Trophoblast cell (in vitro differentiated cells and primary cell): ENCODE measurements around the gene UNC13A.

ENCODE experiments used
- DNase-seq, 2 donors: peaks; one replicate each; pipeline ENCODE4 v3.0.0-alpha.2; 2016
- H2AFZ ChIP-seq: 2 replicates; pipeline ENCODE4 v1.6.1; 2013; ENCODE audit warnings: low read length, moderate library complexity, mild to moderate bottlenecking; ENCODE audit not compliant: insufficient read depth, poor library complexity
- H2AK5ac ChIP-seq: 2 replicates; pipeline ENCODE4 v1.6.1; 2013; ENCODE audit warnings: mild to moderate bottlenecking, low read length
- H2BK120ac ChIP-seq: 2 replicates; pipeline ENCODE4 v1.6.1; 2013; ENCODE audit warnings: low read length, mild to moderate bottlenecking, moderate library complexity; ENCODE audit not compliant: insufficient read depth, poor library complexity
- H2BK12ac ChIP-seq: 2 replicates; pipeline ENCODE4 v1.6.1; 2013; ENCODE audit warnings: mild to moderate bottlenecking, low read length, moderate library complexity
- H2BK5ac ChIP-seq: 2 replicates; pipeline ENCODE4 v1.6.1; 2013; ENCODE audit warnings: low read length, low read depth, moderate library complexity, mild to moderate bottlenecking; ENCODE audit not compliant: poor library complexity
- H3K14ac ChIP-seq: 2 replicates; pipeline ENCODE4 v1.6.1; 2013; ENCODE audit warnings: mild to moderate bottlenecking, low read length
- H3K18ac ChIP-seq: 2 replicates; pipeline ENCODE4 v1.6.1; 2013; ENCODE audit warnings: mild to moderate bottlenecking, low read length
- H3K23ac ChIP-seq: 2 replicates; pipeline ENCODE4 v1.6.1; 2013; ENCODE audit warnings: low read length
- H3K27ac ChIP-seq: 2 replicates; pipeline ENCODE4 v1.5.1; 2013; ENCODE audit warnings: low read depth, mild to moderate bottlenecking, inconsistent platforms, low read length, moderate library complexity
- H3K27me3 ChIP-seq: 2 replicates; pipeline ENCODE4 v1.6.1; 2013; ENCODE audit warnings: inconsistent platforms, mild to moderate bottlenecking, low read length, moderate library complexity; ENCODE audit not compliant: insufficient read depth
- H3K36me3 ChIP-seq, 2 experiments: 1 replicate in 1 of 2; 2 replicates in 1 of 2; pipeline ENCODE4 v1.6.1; 2013; ENCODE audit warnings: low read length in 2 of 2, mild to moderate bottlenecking in 2 of 2, moderate library complexity in 1 of 2; ENCODE audit not compliant: insufficient read depth in 2 of 2, control insufficient read depth in 1 of 2
- H3K4ac ChIP-seq: 2 replicates; pipeline ENCODE4 v1.6.1; 2013; ENCODE audit warnings: low read depth, mild to moderate bottlenecking, low read length, moderate library complexity
- H3K4me1 ChIP-seq, 2 experiments: 1 replicate in 1 of 2; 2 replicates in 1 of 2; pipeline ENCODE4 v1.6.1; 2013; ENCODE audit warnings: low read length in 2 of 2, mild to moderate bottlenecking in 2 of 2, moderate library complexity in 1 of 2; ENCODE audit not compliant: insufficient read depth in 2 of 2, control insufficient read depth in 1 of 2
- H3K4me2 ChIP-seq: 2 replicates; pipeline ENCODE4 v1.6.1; 2013; ENCODE audit warnings: inconsistent platforms, mild to moderate bottlenecking, low read length, moderate library complexity
- H3K4me3 ChIP-seq: 2 replicates; pipeline ENCODE4 v1.5.1; 2013; ENCODE audit warnings: mild to moderate bottlenecking, low read depth, low read length, inconsistent platforms
- H3K79me1 ChIP-seq: one replicate; pipeline ENCODE4 v1.6.1; 2013; ENCODE audit warnings: low read length
- H3K79me2 ChIP-seq: 2 replicates; pipeline ENCODE4 v1.6.1; 2013; ENCODE audit warnings: low read length, mild to moderate bottlenecking; ENCODE audit not compliant: control insufficient read depth, insufficient read depth, poor library complexity
- H3K9ac ChIP-seq: 2 replicates; pipeline ENCODE4 v1.6.1; 2013; ENCODE audit warnings: mild to moderate bottlenecking, low read length
- H3K9me3 ChIP-seq: 2 replicates; pipeline ENCODE4 v1.6.1; 2013; ENCODE audit warnings: low read depth, mild to moderate bottlenecking, control low read depth, inconsistent platforms, low read length; ENCODE audit not compliant: insufficient read depth
- H4K12ac ChIP-seq: 2 replicates; pipeline ENCODE4 v1.6.1; 2013; ENCODE audit warnings: low read depth, mild to moderate bottlenecking, low read length, moderate library complexity
- H4K8ac ChIP-seq: 2 replicates; pipeline ENCODE4 v1.6.1; 2013; ENCODE audit warnings: low read depth, mild to moderate bottlenecking, low read length, moderate library complexity
- H4K91ac ChIP-seq: one replicate; pipeline ENCODE4 v1.6.1; 2013; ENCODE audit warnings: low read depth, mild to moderate bottlenecking, low read length, moderate library complexity
- WGBS: extraction: QIAGEN DNeasy Blood & Tissue Kit; methylation state at CpG from one replicate; pipeline ENCODE4 v1.1.7; 2013; ENCODE audit warnings: missing lambda C conversion rate; ENCODE audit not compliant: insufficient read length, insufficient coverage; ENCODE audit errors: extremely low coverage; 5-methylcytosine and 5-hydroxymethylcytosine counted together

Gene UNC13A

DNA sequence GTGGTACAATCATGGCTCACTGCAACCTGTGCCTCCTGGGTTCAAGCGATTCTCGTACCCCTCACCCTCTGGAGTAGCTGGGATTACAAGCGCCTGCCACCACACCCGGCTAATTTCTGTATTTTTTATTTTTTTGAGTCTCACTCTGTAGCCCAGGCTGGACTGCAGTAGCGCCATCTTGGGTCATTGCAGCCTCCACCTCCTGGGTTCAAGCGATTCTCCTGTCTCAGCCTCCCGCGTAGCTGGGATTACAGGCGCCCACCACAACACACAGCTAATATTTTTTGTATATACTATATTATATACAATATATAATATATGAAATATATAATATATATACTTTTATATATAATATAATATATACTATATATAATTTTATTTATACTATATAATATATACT, 80.2 kb downstream of the UNC13A start:
- no peak overlapping the region for H2BK12ac ChIP-seq
- no peak overlapping the region for H2BK120ac ChIP-seq
- H3K79me1 ChIP-seq: no peaks in the 10 kb centered on the region
- H3K18ac ChIP-seq: no peak overlapping the region
- H2AFZ ChIP-seq: no peak overlapping the region
- no peak overlapping the region for H3K9ac ChIP-seq
- no peak overlapping the region for H3K4me2 ChIP-seq
- H2BK5ac ChIP-seq: no peak overlapping the region
- H3K23ac ChIP-seq: no peak overlapping the region
- no peak overlapping the region for H2AK5ac ChIP-seq
- no peak for DNase-seq
- no peaks in the 10 kb centered on the region for H3K27me3 ChIP-seq
- H3K27ac ChIP-seq: no peak overlapping the region
- no peaks in the 10 kb centered on the region for H3K36me3 ChIP-seq
- no peak overlapping the region for H3K14ac ChIP-seq
- WGBS: no CpG with 5 or more reads among the region's 9 CpGs
- no peak overlapping the region for H4K12ac ChIP-seq
- H3K4me1 ChIP-seq: peaks cover 7 to 9% of the 10 kb centered on the region in 2 experiments
- H3K79me2 ChIP-seq: no peaks in the 10 kb centered on the region
- no peak overlapping the region for H3K4ac ChIP-seq
- no peak overlapping the region for H4K91ac ChIP-seq
- no peak overlapping the region for H4K8ac ChIP-seq
- H3K4me3 ChIP-seq: no peak overlapping the region
- peaks cover 9% of the 10 kb centered on the region for H3K9me3 ChIP-seq

DNA sequence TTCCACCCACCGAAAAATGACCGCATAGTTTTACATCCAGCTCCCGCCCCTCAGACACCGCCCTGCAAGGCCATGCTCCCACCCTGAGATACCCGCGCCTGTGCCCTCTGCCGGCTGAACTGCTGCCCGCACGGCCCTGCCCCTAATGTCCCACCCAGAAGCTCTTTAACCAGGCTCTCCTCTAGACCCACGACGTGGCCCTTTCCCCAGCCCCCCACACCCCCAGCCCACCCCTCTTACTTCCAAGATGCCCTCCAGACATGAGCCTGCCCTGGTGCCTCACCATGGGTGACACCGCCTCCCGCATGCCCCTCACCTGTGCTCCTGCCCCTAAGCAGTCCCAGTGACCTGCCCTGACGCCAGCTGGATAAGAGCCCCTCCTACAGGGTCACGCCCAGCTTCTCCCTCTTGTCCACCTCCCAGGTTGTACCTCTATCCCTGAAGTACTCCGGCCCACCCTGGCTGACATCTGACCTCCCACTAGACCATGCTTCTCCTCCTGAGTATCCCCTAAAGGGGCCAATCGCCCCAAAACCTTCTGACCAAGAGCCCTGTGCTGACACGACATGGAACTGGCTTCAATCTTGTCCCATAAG, 81.5 kb downstream of the UNC13A start:
- H3K9ac ChIP-seq: no peak overlapping the region
- no peak overlapping the region for H3K4ac ChIP-seq
- H3K23ac ChIP-seq: no peak overlapping the region
- no peak overlapping the region for H4K8ac ChIP-seq
- no peaks in the 10 kb centered on the region for H3K79me2 ChIP-seq
- H2BK12ac ChIP-seq: no peak overlapping the region
- no CpG with 5 or more reads among the region's 18 CpGs for WGBS
- no peak overlapping the region for H3K18ac ChIP-seq
- H3K9me3 ChIP-seq: peaks cover 9% of the 10 kb centered on the region
- H2BK120ac ChIP-seq: no peak overlapping the region
- peak overlapping the region; percentile 86 for H3K4me2 ChIP-seq
- no peak overlapping the region for H2BK5ac ChIP-seq
- H3K4me1 ChIP-seq: peaks cover 7 to 9% of the 10 kb centered on the region in 2 experiments
- no peak overlapping the region for H4K12ac ChIP-seq
- no peak overlapping the region for H4K91ac ChIP-seq
- H3K4me3 ChIP-seq: peak overlapping the region; percentile 69
- DNase-seq: peak; percentile 38 to 53
- H2AK5ac ChIP-seq: no peak overlapping the region
- H3K27ac ChIP-seq: no peak overlapping the region
- peak overlapping the region; percentile 9 for H2AFZ ChIP-seq
- H3K14ac ChIP-seq: no peak overlapping the region
- no peaks in the 10 kb centered on the region for H3K36me3 ChIP-seq
- no peaks in the 10 kb centered on the region for H3K27me3 ChIP-seq
- H3K79me1 ChIP-seq: no peaks in the 10 kb centered on the region

DNA sequence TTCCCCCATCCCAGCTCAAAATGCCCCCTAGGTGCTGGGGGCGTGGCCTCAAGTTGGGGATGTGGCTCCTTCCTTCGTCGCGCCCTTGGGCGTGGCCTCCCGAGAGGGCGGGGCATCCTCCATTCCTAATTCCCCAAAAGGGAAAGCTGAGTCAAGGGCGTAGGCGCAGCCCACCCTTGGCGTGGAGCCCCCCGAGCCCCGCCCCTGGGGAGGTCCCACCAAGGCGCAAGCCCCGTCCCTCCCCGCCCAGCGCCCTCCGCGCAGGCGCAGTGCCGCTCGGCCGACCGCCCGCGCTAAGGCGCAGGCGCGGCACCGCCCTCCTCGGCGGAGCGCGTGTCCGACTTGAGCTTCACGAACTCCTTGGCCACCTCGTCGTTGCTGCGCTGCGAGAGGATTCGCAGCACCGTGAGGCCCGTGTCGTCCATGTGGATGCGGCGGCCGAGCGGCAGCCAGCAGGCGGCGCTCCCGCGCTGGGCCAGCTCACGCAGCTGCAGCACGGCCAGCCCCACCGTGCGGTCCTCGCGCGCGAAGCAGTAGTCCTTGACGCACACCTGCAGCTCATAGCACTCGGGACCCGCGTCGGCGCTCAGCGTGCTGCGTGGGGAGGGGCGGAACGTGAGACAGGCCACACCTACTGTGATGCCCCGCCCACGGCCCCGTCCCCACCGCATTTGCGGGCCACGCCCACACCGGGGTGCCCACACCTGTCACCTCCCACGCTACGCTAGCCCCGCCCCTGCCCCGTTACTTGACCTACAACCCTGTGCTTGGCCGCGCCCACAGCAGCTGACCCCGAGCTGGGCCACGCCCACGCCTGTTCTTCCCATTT, 82.2 kb downstream of the UNC13A start:
- H3K79me2 ChIP-seq: no peaks in the 10 kb centered on the region
- H2AK5ac ChIP-seq: no peak overlapping the region
- no peak overlapping the region for H3K27ac ChIP-seq
- H4K12ac ChIP-seq: peak overlapping the region; percentile 2
- H3K9me3 ChIP-seq: peaks cover 9% of the 10 kb centered on the region
- H3K79me1 ChIP-seq: no peaks in the 10 kb centered on the region
- H3K36me3 ChIP-seq: no peaks in the 10 kb centered on the region
- no peak overlapping the region for H4K91ac ChIP-seq
- peak overlapping the region; percentile 86 for H3K4me2 ChIP-seq
- H3K4me3 ChIP-seq: peak overlapping the region; percentile 69
- H2AFZ ChIP-seq: peak overlapping the region; percentile 32
- H3K18ac ChIP-seq: peak overlapping the region; percentile 1
- peak overlapping the region; percentile 4 for H3K14ac ChIP-seq
- H3K23ac ChIP-seq: no peak overlapping the region
- H3K4ac ChIP-seq: no peak overlapping the region
- no CpG with 5 or more reads among the region's 85 CpGs for WGBS
- no peak overlapping the region for H2BK5ac ChIP-seq
- H3K27me3 ChIP-seq: no peaks in the 10 kb centered on the region
- peaks cover 7 to 9% of the 10 kb centered on the region in 2 experiments for H3K4me1 ChIP-seq
- H2BK12ac ChIP-seq: no peak overlapping the region
- no peak overlapping the region for H2BK120ac ChIP-seq
- DNase-seq: peak; percentile 94
- H4K8ac ChIP-seq: peak overlapping the region; percentile 34
- no peak overlapping the region for H3K9ac ChIP-seq

DNA sequence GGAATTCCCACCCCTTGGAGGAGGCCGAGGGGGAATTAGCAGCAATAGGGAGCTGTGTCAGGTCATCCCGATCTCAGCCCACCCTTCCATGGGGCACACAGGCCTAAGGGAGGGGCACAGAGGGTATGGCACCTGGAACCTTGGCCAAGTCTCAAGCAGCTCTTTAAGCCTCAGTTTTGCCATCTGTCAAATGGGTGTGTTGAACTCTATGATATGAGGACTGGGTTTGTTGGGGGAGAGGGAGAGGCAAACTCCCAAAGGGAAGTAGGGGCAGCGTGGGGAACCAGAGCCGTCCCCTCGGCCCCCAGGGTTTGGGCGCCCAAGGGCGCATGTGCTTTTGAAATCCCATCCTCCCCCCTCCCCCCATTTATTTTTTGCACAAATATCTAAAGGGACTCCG, 83.0 kb downstream of the UNC13A start:
- Histone ChIP-seq H2BK120ac (no peak overlapping the region), H3K79me2 (no peaks in the 10 kb centered on the region), H2BK5ac (no peak overlapping the region), H4K8ac (no peak overlapping the region), H4K91ac (no peak overlapping the region), H3K4me1 (peaks cover 7 to 9% of the 10 kb centered on the region in 2 experiments), H3K79me1 (no peaks in the 10 kb centered on the region), H3K9me3 (peaks cover 9% of the 10 kb centered on the region), H2AK5ac (no peak overlapping the region), H3K9ac (no peak overlapping the region), H3K23ac (no peak overlapping the region), H3K4me3 (no peak overlapping the region), H2AFZ (no peak overlapping the region), H3K4me2 (no peak overlapping the region), H3K14ac (no peak overlapping the region), H4K12ac (no peak overlapping the region), H3K27me3 (no peaks in the 10 kb centered on the region), H3K4ac (no peak overlapping the region), H3K27ac (no peak overlapping the region), H2BK12ac (no peak overlapping the region), H3K36me3 (no peaks in the 10 kb centered on the region), H3K18ac (no peak overlapping the region)
- DNase-seq: no peak
- WGBS: no CpG with 5 or more reads among the region's 8 CpGs
